EL (cell line): ENCODE results near the gene TMEM243.
"Not testable (repeated sequence)": the region's sequence is repeated elsewhere in the genome, so short reads cannot be mapped to it uniquely, and the experiment has no call there.

Experiments used
- DNase-seq: peaks from one replicate; pipeline ENCODE4 v3.0.0-alpha.2; 2016

The TMEM243 gene

GRCh38 chr7:87210506-87210905 lies 9.0 kb downstream of the TMEM243 start:
- no peak for DNase-seq

DNA sequence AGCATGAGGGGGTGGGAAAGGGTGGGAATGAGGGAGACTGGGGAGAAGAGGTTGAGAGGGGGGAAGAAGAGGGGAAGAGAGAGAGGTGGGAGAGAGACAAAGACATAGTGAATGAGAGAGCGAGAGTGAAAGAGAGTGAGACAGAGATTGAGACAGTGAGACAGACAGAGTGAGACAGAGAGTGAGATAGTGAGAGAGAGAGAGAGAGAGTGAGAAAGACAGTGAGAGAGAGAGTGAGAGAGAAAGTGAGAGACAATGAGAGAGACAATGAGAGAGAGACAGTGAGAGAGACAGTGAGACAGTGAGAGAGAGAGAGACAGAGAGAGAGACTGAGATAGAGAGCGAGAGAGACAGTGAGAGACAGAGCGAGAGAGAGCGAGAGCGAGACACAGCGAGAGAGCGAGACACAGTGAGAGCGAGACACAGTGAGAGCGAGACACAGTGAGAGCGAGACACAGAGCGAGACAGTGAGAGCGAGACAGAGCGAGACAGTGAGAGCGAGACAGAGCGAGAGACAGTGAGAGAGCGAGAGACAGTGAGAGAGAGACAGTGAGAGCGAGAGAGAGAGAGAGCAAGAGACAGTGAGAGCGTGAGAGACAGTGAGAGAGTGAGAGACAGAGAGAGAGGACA lies 10.1 kb downstream of the TMEM243 start:
- no peak for DNase-seq

GRCh38 chr7:87206361-87206760 lies 13.2 kb downstream of the TMEM243 start:
- DNase-seq, result peak; percentile 17

- DNase-seq, result not testable (repeated sequence)
These were observed 13.8 kb downstream of the TMEM243 start for GRCh38 chr7:87205701-87206100.

DNA sequence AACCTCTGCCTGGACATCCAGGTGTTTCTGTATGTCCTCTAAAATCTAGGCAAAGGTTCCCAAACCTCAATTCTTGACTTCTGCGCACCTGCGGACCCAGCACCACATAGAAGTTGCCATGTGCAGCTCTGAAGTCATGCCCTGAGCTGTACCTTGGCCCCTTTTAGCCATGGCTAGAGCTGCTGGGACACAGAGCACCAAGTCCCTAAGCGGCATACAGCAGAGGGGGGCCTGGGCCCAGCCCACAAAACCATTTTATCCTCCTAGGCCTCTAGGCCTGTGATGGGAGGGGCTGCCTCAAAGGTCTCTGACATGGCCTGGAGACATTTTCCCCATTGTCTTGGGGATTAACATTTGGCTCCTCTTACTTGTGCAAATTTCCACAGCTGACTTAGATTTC lies 14.6 kb downstream of the TMEM243 start:
- DNase-seq, result no peak

DNA sequence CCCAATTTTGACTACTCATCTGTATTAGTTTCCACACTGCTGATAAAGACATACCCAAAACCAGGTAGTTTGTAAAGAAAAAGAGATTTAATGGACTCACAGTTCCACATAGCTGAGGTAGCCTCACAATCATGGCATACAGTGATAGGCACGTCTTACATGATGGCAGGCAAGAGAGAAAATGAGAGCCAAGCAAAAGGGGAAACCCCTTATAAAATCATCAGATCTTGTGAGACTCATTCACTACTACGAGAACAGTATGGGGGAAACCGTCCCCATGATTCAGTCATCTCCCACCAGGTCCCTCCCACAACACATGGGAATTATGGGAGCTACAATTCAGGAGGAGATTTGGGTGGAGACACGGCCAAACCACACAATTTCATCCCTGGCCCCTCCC lies 15.6 kb downstream of the TMEM243 start:
- DNase-seq, result not testable (repeated sequence)

- no peak for DNase-seq
These were observed 16.8 kb downstream of the TMEM243 start for GRCh38 chr7:87202705-87203104.

DNA sequence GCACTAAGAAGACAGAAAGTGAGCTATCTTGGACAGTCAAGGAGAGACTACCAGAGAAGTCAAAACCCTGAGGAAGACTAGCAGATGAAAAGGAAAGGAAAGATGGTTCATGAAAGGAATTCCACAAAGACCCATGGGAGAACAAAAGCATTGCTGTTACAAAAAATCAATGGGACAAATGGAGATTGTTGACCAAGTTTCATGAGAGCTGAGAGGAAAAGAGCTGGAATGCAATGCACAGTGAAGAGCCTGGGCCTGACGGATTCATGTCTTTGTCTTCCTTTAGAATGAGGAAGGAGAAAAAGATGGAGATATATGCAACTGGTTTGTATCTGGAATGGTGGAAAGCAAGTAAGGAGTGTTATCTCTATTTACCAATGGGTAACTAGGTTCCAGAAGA lies 17.3 kb downstream of the TMEM243 start:
- DNase-seq, result no peak

- no peak for DNase-seq
These were observed 19.7 kb downstream of the TMEM243 start for GRCh38 chr7:87199700-87200450.

- no peak for DNase-seq
These were observed 20.3 kb downstream of the TMEM243 start for GRCh38 chr7:87199241-87199640.

DNA sequence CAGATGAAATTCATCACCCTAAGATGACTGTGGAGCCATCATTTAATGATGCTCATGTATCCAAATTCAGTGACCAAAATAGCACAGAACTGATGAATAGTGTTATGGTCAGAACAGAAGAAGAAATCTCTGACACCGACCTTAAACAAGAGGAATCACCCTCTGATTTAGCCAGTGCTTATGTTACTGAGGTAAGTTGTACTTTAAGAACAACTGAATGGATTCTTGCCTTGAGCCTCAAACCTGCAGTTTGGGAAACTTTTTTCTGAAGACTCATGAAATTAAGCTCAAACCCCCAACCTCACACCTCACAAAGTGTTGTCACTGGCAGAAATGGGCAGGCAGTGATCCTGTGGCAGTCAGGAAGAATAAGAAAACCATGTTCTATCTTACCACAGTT lies 25.6 kb downstream of the TMEM243 start:
- DNase-seq, result no peak

DNA sequence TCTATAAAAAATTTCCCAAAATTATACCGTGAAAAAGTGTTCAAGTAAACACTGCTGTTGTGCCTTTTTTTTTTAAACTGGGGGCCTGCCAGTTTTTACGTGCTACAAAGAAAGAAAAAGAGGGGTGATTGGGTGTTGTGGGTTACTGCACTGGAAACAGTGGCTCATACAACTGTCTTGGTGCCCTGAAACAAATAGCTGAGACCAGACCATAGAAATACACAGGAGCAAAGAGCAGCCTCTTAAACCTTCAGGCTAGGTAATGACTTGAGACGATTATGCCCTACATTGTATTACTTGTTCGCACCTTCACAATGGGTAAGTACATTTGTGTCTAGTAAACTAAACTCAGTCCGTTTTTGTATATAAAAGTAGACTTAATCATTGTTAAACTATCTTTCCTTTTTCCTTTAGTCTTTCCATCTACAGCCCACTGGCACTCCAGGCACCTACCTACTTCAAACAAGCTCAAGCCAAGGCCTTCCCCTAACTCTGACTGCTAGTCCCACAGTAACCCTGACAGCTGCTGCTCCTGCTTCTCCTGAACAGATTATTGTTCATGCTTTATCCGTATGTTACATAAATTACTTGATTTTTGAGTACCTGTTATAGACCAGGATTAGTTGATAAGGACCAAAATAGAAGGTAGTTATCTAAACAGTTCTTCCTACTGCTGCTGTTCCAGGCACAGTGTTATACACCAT lies 26.6 kb downstream of the TMEM243 start:
- no peak for DNase-seq

DNA sequence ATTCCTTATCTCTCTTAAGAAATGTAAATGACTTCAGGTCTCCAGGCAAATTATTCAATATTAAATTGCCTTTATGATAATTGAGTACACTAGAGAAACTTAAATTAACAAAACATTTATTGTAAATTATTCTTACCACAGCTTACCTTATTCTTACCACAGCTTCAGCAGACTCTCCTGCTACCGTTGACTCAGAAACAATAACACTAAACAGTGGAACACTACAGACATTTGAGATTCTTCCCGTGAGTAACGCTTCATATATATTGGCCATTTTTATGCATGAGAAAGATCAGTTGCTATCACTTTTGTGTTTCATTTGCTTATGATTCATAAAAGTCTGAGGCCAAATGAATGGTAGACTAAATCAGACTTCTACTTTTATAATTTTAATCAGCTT lies 28.7 kb downstream of the TMEM243 start:
- DNase-seq, result no peak

DNA sequence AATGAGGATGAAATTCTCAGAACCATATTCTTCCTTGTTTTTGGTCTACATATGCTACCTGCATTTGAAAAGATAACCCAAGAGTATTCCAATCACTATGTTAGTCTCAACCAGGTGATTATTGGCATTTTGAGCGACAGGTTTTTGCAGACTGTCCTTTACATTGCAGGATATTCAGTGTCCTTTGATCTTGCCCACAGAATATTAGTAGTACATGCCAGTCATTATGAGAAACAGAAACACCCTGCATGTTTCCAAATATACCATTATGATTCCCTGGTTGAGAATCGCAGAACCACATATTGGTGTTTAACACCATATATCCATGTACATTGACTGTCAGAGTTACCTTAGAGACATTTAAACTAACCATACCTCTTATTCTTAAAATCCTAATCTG lies 30.6 kb downstream of the TMEM243 start:
- no peak for DNase-seq

- no peak for DNase-seq
These were observed 32.4 kb downstream of the TMEM243 start for GRCh38 chr7:87187120-87187519.

DNA sequence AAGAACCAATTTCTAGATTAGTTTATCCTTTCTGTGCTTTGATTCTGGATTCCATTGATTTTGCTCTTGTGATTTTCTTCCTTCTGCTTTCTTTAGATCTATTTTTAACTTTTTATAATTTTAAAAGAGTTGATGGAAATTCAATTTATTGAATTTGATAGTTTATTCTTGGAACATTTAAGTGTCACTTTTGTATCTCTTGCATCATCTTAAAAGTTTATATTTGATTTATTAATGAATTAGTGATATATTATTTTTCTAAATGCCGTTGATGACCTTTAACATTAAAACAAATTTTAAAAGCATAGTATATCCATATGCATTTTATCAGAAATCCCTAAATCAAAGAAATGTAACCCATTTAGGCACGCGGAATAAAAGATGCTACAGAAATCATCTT lies 40.4 kb downstream of the TMEM243 start:
- DNase-seq, result no peak

- DNase-seq, result no peak
These were observed 41.2 kb downstream of the TMEM243 start for GRCh38 chr7:87178320-87178719.

GRCh38 chr7:87173471-87173870 lies 46.1 kb downstream of the TMEM243 start:
- no peak for DNase-seq

- no peak for DNase-seq
These were observed 48.1 kb downstream of the TMEM243 start for GRCh38 chr7:87171282-87171934.

- DNase-seq, result no peak
These were observed 48.7 kb downstream of the TMEM243 start for GRCh38 chr7:87170828-87171227.

DNA sequence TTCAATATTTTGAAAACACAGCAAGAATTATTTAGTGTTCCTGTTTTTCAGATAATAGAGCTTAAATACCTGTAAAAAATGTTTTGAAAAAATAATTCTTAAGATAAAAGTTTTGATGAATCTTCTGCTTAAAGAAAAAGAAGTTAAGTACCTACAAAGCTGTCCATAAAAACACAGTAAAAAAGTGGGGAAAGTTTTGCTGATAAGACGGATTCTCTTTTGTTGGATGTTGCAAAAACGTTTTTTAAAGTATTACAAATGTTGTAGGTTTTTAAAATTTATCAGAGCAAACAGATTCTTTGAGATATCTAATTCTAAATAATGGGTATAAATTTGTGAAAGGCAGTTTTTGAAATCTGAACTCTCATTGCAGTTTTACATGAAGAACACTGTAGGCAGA lies 55.1 kb downstream of the TMEM243 start:
- no peak for DNase-seq

GRCh38 chr7:87159538-87159937 lies 60.0 kb downstream of the TMEM243 start:
- DNase-seq, result no peak

DNA sequence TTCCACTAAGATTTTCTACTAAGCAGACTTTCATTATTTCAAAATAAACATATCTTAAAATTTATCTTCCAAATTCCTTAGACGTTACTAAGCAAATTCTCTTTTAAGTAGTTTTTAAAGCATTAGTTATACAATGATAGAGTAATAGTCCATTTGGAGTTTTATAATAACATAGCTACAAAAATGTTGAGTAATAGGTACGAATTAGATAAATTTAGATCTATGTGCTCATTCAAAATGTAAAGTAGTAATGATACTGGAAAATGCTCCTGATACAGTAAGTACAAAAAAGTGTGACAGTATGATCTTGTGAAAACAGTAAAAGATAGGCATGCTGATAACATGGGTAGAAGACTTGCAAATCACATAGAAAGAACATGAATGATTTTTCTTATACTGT lies 62.8 kb downstream of the TMEM243 start:
- peak; percentile 36 for DNase-seq

GRCh38 chr7:87155788-87156187 lies 63.7 kb downstream of the TMEM243 start:
- no peak for DNase-seq
